ENCODE results near the gene SLIT1.

SLIT1 gene

GRCh38 chr10:97134983-97135382 lies 50.8 kb downstream of the SLIT1 start:
- no peak overlapping the region for H3K4me3 ChIP-seq (ENCODE audit: low read depth, low read length)
- no peak for DNase-seq (ENCODE audit: low read depth)
- no peak for TF ChIP-seq CTCF (IDR thresholded peaks at IDR 0.05; ENCODE audit: low read depth, low read length, missing control alignments)
- in situ Hi-C loops (cut with HindIII; ENCODE audit: low sequenced_read_pairs): no loop called here

- TF ChIP-seq CTCF (IDR thresholded peaks at IDR 0.05; ENCODE audit: low read depth, low read length, missing control alignments): no peak
- no peak for DNase-seq (ENCODE audit: low read depth)
- in situ Hi-C loops (cut with HindIII; ENCODE audit: low sequenced_read_pairs): no loop called here
- no peak overlapping the region for H3K4me3 ChIP-seq (ENCODE audit: low read depth, low read length)
Measured at GRCh38 chr10:97134110-97134509, 51.6 kb downstream of the SLIT1 start.

- H3K4me3 ChIP-seq (ENCODE audit: low read depth, low read length): no peak overlapping the region
- in situ Hi-C loops (cut with HindIII; ENCODE audit: low sequenced_read_pairs): no loop called here
- DNase-seq (ENCODE audit: low read depth): no peak
- TF ChIP-seq CTCF (IDR thresholded peaks at IDR 0.05; ENCODE audit: low read depth, low read length, missing control alignments): no peak
Measured at GRCh38 chr10:97132273-97132672, 53.5 kb downstream of the SLIT1 start.

GRCh38 chr10:97131666-97132065 lies 54.1 kb downstream of the SLIT1 start:
- no peak for TF ChIP-seq CTCF (IDR thresholded peaks at IDR 0.05; ENCODE audit: low read depth, low read length, missing control alignments)
- DNase-seq (ENCODE audit: low read depth): peak; percentile 11
- in situ Hi-C loops (cut with HindIII; ENCODE audit: low sequenced_read_pairs): no loop called here
- H3K4me3 ChIP-seq (ENCODE audit: low read depth, low read length): no peak overlapping the region

GRCh38 chr10:97131181-97131628 lies 54.6 kb downstream of the SLIT1 start:
- in situ Hi-C loops (cut with HindIII; ENCODE audit: low sequenced_read_pairs): no loop called here
- H3K4me3 ChIP-seq (ENCODE audit: low read depth, low read length): no peak overlapping the region
- DNase-seq (ENCODE audit: low read depth): no peak
- TF ChIP-seq CTCF (IDR thresholded peaks at IDR 0.05; ENCODE audit: low read depth, low read length, missing control alignments): no peak

- no peak for DNase-seq (ENCODE audit: low read depth)
- H3K4me3 ChIP-seq (ENCODE audit: low read depth, low read length): no peak overlapping the region
- no peak for TF ChIP-seq CTCF (IDR thresholded peaks at IDR 0.05; ENCODE audit: low read depth, low read length, missing control alignments)
- in situ Hi-C loops (cut with HindIII; ENCODE audit: low sequenced_read_pairs): no loop called here
Measured at GRCh38 chr10:97129666-97130065, 56.1 kb downstream of the SLIT1 start.
